ENCODE measurements around the gene SDR9C7. TPM values are rescaled to one million over a fixed set of nuclear protein-coding genes. Genes with fewer than 3 reads are reported as not detected.
"Not testable (repeated sequence)": the region's sequence is repeated elsewhere in the genome, so short reads cannot be mapped to it uniquely, and the experiment has no call there.

The SDR9C7 gene
- total and polyA plus RNA-seq, 8 donors: not detected

- ATAC-seq (no peak), DNase-seq (no peak), FAIRE-seq (no peak)
- intact Hi-C loops (cut with DNase I): no loop called here
- Histone ChIP-seq H3K27ac (no peak overlapping the region), H3K36me3 (no peaks in the 10 kb centered on the region), H3K4me1 (no peaks in the 10 kb centered on the region), H3K27me3 (no peaks in the 10 kb centered on the region), H3K4me3 (no peak overlapping the region), H3K9me3 (no peaks in the 10 kb centered on the region)
- no peak for TF ChIP-seq CTCF (IDR thresholded peaks at IDR 0.05)
- 68 to 72% methylated on average over 6 of the region's 6 CpGs for WGBS, 2 donors
These were observed 13.6 kb upstream of the SDR9C7 start for GRCh38 chr12:56947633-56948456.

- no peaks in the 10 kb centered on the region for H3K27me3 ChIP-seq
- no peak for FAIRE-seq
- H3K27ac ChIP-seq: no peak overlapping the region
- H3K4me1 ChIP-seq: no peaks in the 10 kb centered on the region
- 82 to 89% methylated on average over 4 of the region's 4 CpGs for WGBS, 2 donors
- no peaks in the 10 kb centered on the region for H3K9me3 ChIP-seq
- no peak for ATAC-seq
- intact Hi-C loops (cut with DNase I): no loop called here
- no peak for DNase-seq
- no peak for TF ChIP-seq CTCF (IDR thresholded peaks at IDR 0.05)
- no peaks in the 10 kb centered on the region for H3K36me3 ChIP-seq
- H3K4me3 ChIP-seq: no peak overlapping the region
These were observed 9.7 kb upstream of the SDR9C7 start for GRCh38 chr12:56943878-56944277.

GRCh38 chr12:56943374-56943773, 9.2 kb upstream of the SDR9C7 start:
- FAIRE-seq; intact Hi-C loops (cut with DNase I); ATAC-seq; H3K9me3 ChIP-seq; H3K27ac ChIP-seq; H3K4me1 ChIP-seq; H3K27me3 ChIP-seq; H3K4me3 ChIP-seq; DNase-seq; H3K36me3 ChIP-seq: not testable (repeated sequence)
- 73 to 75% methylated on average over 1 of the region's 1 CpG for WGBS, 2 donors

- FAIRE-seq (no peak), DNase-seq (no peak), ATAC-seq (peak in 3 of 4 donors; percentile 31 to 66 (median 37))
- intact Hi-C loops (cut with DNase I): no loop called here
- Histone ChIP-seq H3K4me3 (no peak overlapping the region), H3K36me3 (no peaks in the 10 kb centered on the region), H3K9me3 (no peaks in the 10 kb centered on the region), H3K27ac (no peak overlapping the region), H3K4me1 (no peaks in the 10 kb centered on the region), H3K27me3 (no peaks in the 10 kb centered on the region)
- WGBS, 2 donors: 48 to 50% methylated on average over 3 of the region's 3 CpGs
- TF ChIP-seq CTCF (IDR thresholded peaks at IDR 0.05): no peak
These were observed 7.2 kb upstream of the SDR9C7 start for GRCh38 chr12:56941299-56942017.

- FAIRE-seq; H3K36me3 ChIP-seq; ATAC-seq; H3K9me3 ChIP-seq; H3K4me1 ChIP-seq; DNase-seq; intact Hi-C loops (cut with DNase I); H3K27ac ChIP-seq; H3K4me3 ChIP-seq; H3K27me3 ChIP-seq: not testable (repeated sequence)
- WGBS, 2 donors: 0 to 40% methylated on average over 1 of the region's 4 CpGs
These were observed 6.7 kb upstream of the SDR9C7 start for GRCh38 chr12:56940942-56941298.

GRCh38 chr12:56935752-56936151, 1.5 kb upstream of the SDR9C7 start:
- ATAC-seq (no peak), DNase-seq (no peak), FAIRE-seq (no peak)
- Histone ChIP-seq H3K27me3 (no peaks in the 10 kb centered on the region), H3K36me3 (no peaks in the 10 kb centered on the region), H3K9me3 (no peaks in the 10 kb centered on the region), H3K4me3 (no peak overlapping the region), H3K27ac (no peak overlapping the region), H3K4me1 (no peaks in the 10 kb centered on the region)
- WGBS, 2 donors: 66 to 67% methylated on average over 2 of the region's 2 CpGs
- no peak for TF ChIP-seq CTCF (IDR thresholded peaks at IDR 0.05)
- intact Hi-C loops (cut with DNase I): no loop called here
